GM13977 (cell line): ENCODE results near the gene DBP.
"Not testable (repeated sequence)": the region's sequence is repeated elsewhere in the genome, so short reads cannot be mapped to it uniquely, and the experiment has no call there.

Experiments
- DNase-seq: peaks from one replicate; pipeline ENCODE4 v3.0.0; 2012; ENCODE audit warnings: low spot score
- CTCF ChIP-seq: IDR thresholded peaks from 2 replicates; pipeline ENCODE4 v1.5.1; 2012; ENCODE audit warnings: mild to moderate bottlenecking, control low read depth; ENCODE audit not compliant: insufficient read depth; ENCODE audit errors: extremely low read depth, missing control alignments
- in situ Hi-C: fragments of 300-500 bp; cut with MboI; formaldehyde crosslinking; loops from one replicate; pipeline ENCODE4 v1.12.0; 2022; ENCODE audit warnings: low sequenced_read_pairs, low pct_unique_long_range_greater_than_20kb, mixed read lengths, inconsistent platforms; ENCODE audit not compliant: unreplicated experiment

The DBP gene

GRCh38 chr19:48632692-48633147 lies 4.5 kb downstream of the DBP start:
- TF ChIP-seq CTCF: no peak
- DNase-seq: no peak
- in situ Hi-C loops: loop anchor here (25.0 kb wide), 1 partner anchor 330 kb away; the partner anchor contains the start of genes BAX and FTL

DNA sequence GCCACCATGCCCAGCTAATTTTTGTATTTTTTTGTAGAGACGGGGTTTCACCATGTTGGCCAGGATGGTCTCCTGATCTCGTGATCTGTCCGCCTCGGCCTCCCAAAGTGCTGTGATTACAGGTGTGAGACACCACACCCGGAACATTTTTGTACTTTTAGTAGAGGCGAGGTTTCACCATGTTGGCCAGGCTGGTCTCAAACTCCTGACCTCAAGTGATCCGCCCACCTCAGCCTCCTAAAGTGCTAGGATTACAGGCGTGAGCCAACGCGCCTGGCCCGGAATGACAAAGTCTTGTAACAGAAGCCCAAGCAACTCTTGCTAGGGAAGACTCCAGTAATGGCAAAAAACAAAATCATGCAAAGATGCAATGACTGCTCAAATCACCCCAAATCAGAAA lies 4.9 kb downstream of the DBP start:
- not testable (repeated sequence) for DNase-seq
- in situ Hi-C loops: loop anchor here (25.0 kb wide), 1 partner anchor 330 kb away; the partner anchor contains the start of genes BAX and FTL

DNA sequence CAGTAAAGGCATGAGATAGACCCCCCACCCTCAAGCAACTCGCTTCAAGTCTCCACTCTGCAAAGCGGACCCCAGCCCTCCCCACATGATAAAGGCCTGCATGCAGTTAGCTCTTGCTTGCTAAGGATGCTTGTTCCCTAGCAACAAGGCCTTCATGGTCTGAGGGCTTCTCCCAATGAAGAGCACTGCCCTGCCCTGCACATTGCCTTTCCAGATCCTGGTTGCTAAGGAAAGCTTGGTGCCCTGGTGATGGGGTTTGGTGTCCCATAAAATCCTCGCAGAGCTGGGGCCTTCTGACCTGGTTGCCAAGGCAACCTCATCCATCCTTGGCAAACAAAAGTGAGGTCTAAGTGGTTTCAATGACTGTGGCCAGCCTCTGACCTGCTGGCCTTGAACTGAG lies 6.0 kb downstream of the DBP start:
- in situ Hi-C loops: loop anchor here (25.0 kb wide), 1 partner anchor 331 kb away; the partner anchor contains the start of genes BAX and FTL
- no peak for TF ChIP-seq CTCF
- no peak for DNase-seq

- no peak for DNase-seq
- no peak for TF ChIP-seq CTCF
- in situ Hi-C loops: loop anchor here (25.0 kb wide), 1 partner anchor 332 kb away; the partner anchor contains the start of genes BAX and FTL
These were observed 6.7 kb downstream of the DBP start for GRCh38 chr19:48630296-48631063.

- in situ Hi-C loops: loop anchor here (25.0 kb wide), 1 partner anchor 333 kb away; the partner anchor contains the start of genes BAX and FTL
- no peak for DNase-seq
- no peak for TF ChIP-seq CTCF
These were observed 7.4 kb downstream of the DBP start for GRCh38 chr19:48629599-48630295.

DNA sequence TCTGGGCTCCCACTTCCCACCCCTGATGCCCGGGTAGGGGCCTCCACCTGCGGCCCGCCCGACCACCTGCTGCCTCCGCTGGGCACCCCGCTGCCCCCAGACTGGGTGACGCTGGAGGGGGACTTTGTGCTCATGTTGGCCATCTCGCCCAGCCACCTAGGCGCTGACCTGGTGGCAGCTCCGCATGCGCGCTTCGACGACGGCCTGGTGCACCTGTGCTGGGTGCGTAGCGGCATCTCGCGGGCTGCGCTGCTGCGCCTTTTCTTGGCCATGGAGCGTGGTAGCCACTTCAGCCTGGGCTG lies 7.9 kb downstream of the DBP start:
- TF ChIP-seq CTCF: no peak
- in situ Hi-C loops: loop anchor here (25.0 kb wide), 1 partner anchor 333 kb away; the partner anchor contains the start of genes BAX and FTL
- DNase-seq: no peak
